Natural killer cell (primary cell): ENCODE results near the gene KHSRP. TPM values are rescaled to one million over a fixed set of nuclear protein-coding genes. Genes with fewer than 3 reads are reported as not detected.

Experiments used
- ATAC-seq, 3 donors: fragments of 150-1000 bp in 2 of 3; fragments of 200-7000 bp in 1 of 3; cut with Tn5 transposase; 1 replicate in 1 of 3; 2 replicates in 2 of 3; pipeline ENCODE4 v1.10.0; 2021; ENCODE audit warnings: mild to moderate bottlenecking in 2 of 3, moderate library complexity in 2 of 3
- DNase-seq, 2 donors: peaks; one replicate each; pipeline versions ENCODE4 v3.0.0 to v3.0.0-alpha.2; 2013 to 2021; ENCODE audit warnings: mixed read lengths in 1 of 2
- H3K27ac ChIP-seq: one replicate; pipeline ENCODE4 v1.5.1; 2013; ENCODE audit warnings: mild to moderate bottlenecking, low read length
- H3K27me3 ChIP-seq: one replicate; pipeline ENCODE4 v1.6.1; 2013; ENCODE audit warnings: low read length; ENCODE audit not compliant: control insufficient read depth, insufficient read depth
- H3K36me3 ChIP-seq: one replicate; pipeline ENCODE4 v1.6.1; 2013; ENCODE audit warnings: low read length; ENCODE audit not compliant: control insufficient read depth, insufficient read depth
- H3K4me1 ChIP-seq: one replicate; pipeline ENCODE4 v1.6.1; 2013; ENCODE audit warnings: low read length; ENCODE audit not compliant: control insufficient read depth, insufficient read depth
- H3K4me3 ChIP-seq: one replicate; pipeline ENCODE4 v1.5.1; 2013; ENCODE audit warnings: low read length
- H3K9me3 ChIP-seq: one replicate; pipeline ENCODE4 v1.6.1; 2013; ENCODE audit warnings: low read length; ENCODE audit not compliant: control insufficient read depth, insufficient read depth
- H3K27ac Mint-ChIP-seq, 2 donors: one replicate each; pipeline ENCODE4 v1.8.0; 2022; ENCODE audit warnings: mild to moderate bottlenecking in 2 of 2, mixed read lengths in 2 of 2, moderate library complexity in 1 of 2
- H3K27me3 Mint-ChIP-seq, 2 donors: one replicate each; pipeline ENCODE4 v1.8.0; 2022; ENCODE audit warnings: low read depth in 2 of 2, mixed read lengths in 2 of 2
- H3K36me3 Mint-ChIP-seq: one replicate; pipeline ENCODE4 v1.8.0; 2022; ENCODE audit warnings: mixed read lengths
- H3K4me1 Mint-ChIP-seq, 2 donors: one replicate each; pipeline ENCODE4 v1.8.0; 2022; ENCODE audit warnings: mixed read lengths in 2 of 2
- H3K4me3 Mint-ChIP-seq: one replicate; pipeline ENCODE4 v1.8.0; 2022; ENCODE audit warnings: mild to moderate bottlenecking, moderate library complexity, mixed read lengths
- H3K9me3 Mint-ChIP-seq, 2 donors: one replicate each; pipeline ENCODE4 v1.8.0; 2022; ENCODE audit warnings: mixed read lengths in 2 of 2
- WGBS: methylation state at CpG from one replicate; pipeline ENCODE4 v1.1.7; 2013; ENCODE audit warnings: missing lambda C conversion rate; ENCODE audit not compliant: insufficient coverage; 5-methylcytosine and 5-hydroxymethylcytosine counted together
- intact Hi-C: fragments of 100-400 bp; cut with micrococcal nuclease; formaldehyde crosslinking; loops from one replicate; pipeline ENCODE4 v1.14.2; 2022
- total RNA-seq, 4 donors: library from RNA; stranded (reverse); fragments of 120-200 nt in 1 of 4; gene quantifications; one replicate each; pipeline versions ENCODE4 v1.2.3 to v1.2.4, GENCODE V29; 2013 to 2022
- TF ChIP-seq, protein P1 (sequence below): fragments of 200-600 bp; IDR thresholded peaks from one replicate; pipeline ENCODE4 v1.8.0; 2022; ENCODE audit warnings: antibody characterized with exemption

Gene KHSRP
- total RNA-seq, 3 donors from 2014 or later (not counting 1 experiment from before 2014, with no cell fraction given), result 160 to 192 (median 165) TPM

DNA sequence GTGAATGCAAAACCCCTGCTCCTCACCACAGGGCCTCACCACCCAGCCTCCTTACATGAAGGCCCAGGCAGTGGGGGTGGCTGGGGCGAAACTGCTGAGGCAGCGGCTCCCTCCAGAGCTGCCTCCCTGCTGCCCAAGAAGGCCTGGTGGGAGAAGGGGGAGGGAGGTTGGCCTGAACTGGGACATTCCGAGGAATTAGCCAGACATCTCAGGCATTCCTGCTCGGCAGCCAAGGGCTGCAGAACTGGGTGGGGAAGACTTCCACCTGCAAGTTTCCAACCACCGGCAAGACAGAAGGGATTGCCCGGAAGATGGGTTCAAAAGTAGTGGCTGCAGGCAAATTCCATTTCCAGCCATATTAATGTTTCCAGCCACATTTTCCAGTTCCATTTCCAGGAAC lies 46.6 kb downstream of the KHSRP start:
- no peaks in the 10 kb centered on the region for H3K27me3 ChIP-seq
- peaks cover 0 to 8% of the 10 kb centered on the region in 2 donors for H3K4me1 Mint-ChIP-seq
- TF ChIP-seq, protein P1, sequence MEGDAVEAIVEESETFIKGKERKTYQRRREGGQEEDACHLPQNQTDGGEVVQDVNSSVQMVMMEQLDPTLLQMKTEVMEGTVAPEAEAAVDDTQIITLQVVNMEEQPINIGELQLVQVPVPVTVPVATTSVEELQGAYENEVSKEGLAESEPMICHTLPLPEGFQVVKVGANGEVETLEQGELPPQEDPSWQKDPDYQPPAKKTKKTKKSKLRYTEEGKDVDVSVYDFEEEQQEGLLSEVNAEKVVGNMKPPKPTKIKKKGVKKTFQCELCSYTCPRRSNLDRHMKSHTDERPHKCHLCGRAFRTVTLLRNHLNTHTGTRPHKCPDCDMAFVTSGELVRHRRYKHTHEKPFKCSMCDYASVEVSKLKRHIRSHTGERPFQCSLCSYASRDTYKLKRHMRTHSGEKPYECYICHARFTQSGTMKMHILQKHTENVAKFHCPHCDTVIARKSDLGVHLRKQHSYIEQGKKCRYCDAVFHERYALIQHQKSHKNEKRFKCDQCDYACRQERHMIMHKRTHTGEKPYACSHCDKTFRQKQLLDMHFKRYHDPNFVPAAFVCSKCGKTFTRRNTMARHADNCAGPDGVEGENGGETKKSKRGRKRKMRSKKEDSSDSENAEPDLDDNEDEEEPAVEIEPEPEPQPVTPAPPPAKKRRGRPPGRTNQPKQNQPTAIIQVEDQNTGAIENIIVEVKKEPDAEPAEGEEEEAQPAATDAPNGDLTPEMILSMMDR, result no peak
- H3K9me3 Mint-ChIP-seq, result no peaks in the 10 kb centered on the region
- H3K4me3 ChIP-seq, result no peak overlapping the region
- H3K4me1 ChIP-seq, result peaks cover 9% of the 10 kb centered on the region
- H3K27me3 Mint-ChIP-seq, result no peaks in the 10 kb centered on the region
- no peak overlapping the region for H3K27ac ChIP-seq
- no peak overlapping the region for H3K27ac Mint-ChIP-seq
- ATAC-seq, result no peak
- no peaks in the 10 kb centered on the region for H3K9me3 ChIP-seq
- intact Hi-C loops, result no loop called here
- WGBS, result 96% methylated on average over 6 of the region's 6 CpGs
- DNase-seq, result no peak
- H3K36me3 ChIP-seq, result peaks cover 31% of the 10 kb centered on the region
- no peaks in the 10 kb centered on the region for H3K36me3 Mint-ChIP-seq
- no peak overlapping the region for H3K4me3 Mint-ChIP-seq

DNA sequence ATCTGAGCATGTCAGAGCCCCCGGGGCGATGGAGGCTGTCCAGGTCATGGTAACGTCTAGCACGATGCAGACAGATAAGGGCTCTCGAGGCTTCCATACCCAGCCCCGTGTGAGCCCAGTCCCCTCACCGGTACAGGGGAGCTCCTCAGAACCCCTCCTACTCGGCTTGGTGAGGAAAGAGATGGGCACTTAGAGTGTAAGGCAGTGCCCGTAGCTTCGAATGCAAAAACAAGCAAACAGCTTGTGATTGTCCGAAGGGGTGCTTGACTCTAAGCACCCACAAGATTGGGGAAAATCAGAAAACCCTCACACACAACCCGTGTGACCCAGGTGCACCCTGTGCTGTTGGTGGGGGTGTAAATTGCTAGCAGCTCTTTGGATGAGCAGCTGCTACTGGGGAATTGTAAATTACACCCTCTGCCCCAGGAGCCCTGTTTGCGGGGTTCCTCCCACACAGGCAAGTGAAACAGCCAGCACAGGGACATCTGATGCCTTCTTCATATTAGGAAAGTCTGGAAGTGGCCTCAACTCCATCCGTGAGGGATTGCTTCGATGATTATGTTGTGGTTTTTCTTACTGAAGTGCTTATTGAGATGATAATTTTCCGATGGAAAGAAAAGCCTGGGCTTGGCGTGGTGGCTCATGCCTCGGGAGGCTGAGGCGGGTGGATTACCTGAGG lies 48.0 kb downstream of the KHSRP start:
- H3K27ac ChIP-seq, result no peak overlapping the region
- Mint-ChIP-seq H3K9me3 (no peaks in the 10 kb centered on the region), H3K36me3 (no peaks in the 10 kb centered on the region), H3K4me1 (peaks cover 6 to 16% of the 10 kb centered on the region in 2 donors), H3K27me3 (no peaks in the 10 kb centered on the region), H3K27ac (no peak overlapping the region), H3K4me3 (no peak overlapping the region)
- intact Hi-C loops, result no loop called here
- H3K4me3 ChIP-seq, result no peak overlapping the region
- TF ChIP-seq, protein P1, result no peak
- no peaks in the 10 kb centered on the region for H3K27me3 ChIP-seq
- H3K4me1 ChIP-seq, result peaks cover 15% of the 10 kb centered on the region
- H3K36me3 ChIP-seq, result peaks cover 21% of the 10 kb centered on the region
- DNase-seq (no peak), ATAC-seq (no peak)
- H3K9me3 ChIP-seq, result no peaks in the 10 kb centered on the region
- WGBS, result 94% methylated on average over 18 of the region's 19 CpGs

DNA sequence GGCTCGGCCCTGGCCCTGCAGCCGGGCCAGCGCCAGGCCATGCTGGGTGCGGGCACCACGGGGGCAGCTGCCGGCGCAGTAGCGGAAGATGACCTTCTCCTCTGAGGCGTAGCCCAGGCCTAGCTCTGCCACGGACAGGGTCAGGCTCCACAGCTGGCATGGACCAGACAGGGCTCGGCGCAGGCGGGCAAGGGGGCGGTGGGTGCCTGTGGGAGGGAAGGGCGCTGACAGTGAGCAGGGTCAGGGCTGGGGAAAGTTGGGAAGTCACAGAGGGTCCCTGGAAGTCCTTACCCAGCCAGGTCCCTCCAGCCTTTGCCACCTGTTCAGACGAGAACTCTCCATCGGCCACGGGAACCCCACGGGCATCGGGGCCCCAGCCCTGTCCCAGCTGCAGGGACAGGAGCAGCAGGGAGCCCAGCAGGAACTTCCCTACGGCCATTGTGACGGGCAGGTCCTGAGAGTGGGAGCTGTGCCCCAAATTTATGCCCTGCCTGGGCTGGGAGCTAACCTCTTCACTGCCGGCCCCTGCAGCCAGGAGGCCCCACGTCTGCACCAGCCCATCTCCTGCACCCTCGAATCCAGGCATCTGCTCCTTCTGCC lies 49.1 kb downstream of the KHSRP start, which contains the start of gene PSPN:
Gene PSPN (minus strand): TSS at position 523 of the 600 bp plus-strand sequence. CDS start 84 bp downstream, at position 439.
- Histone ChIP-seq H3K27me3 (no peaks in the 10 kb centered on the region), H3K27ac (no peak within 1 kb of the TSS), H3K4me1 (peaks cover 15% of the 10 kb centered on the region), H3K9me3 (no peaks in the 10 kb centered on the region), H3K36me3 (peaks cover 10% of the 10 kb centered on the region), H3K4me3 (no peak within 1 kb of the TSS)
- DNase-seq, result no peak
- Mint-ChIP-seq H3K9me3 (no peaks in the 10 kb centered on the region), H3K27me3 (no peaks in the 10 kb centered on the region), H3K27ac (no peak within 1 kb of the TSS), H3K36me3 (no peaks in the 10 kb centered on the region), H3K4me1 (peaks cover 6 to 16% of the 10 kb centered on the region in 2 donors), H3K4me3 (no peak within 1 kb of the TSS)
- TF ChIP-seq, protein P1, result no peak
- intact Hi-C loops, result no loop called here
- WGBS, result 95% methylated on average over 25 of the region's 25 CpGs
- no peak for ATAC-seq
